Stomach smooth muscle (tissue), 2 donors: ENCODE results near the gene EFNA2.
"Not testable (repeated sequence)": the region's sequence is repeated elsewhere in the genome, so short reads cannot be mapped to it uniquely, and the experiment has no call there.

ENCODE experiments used
- H3K27ac ChIP-seq: one replicate; pipeline ENCODE4 v1.7.0; 2013; ENCODE audit warnings: mild to moderate bottlenecking, low read length, inconsistent platforms
- H3K27me3 ChIP-seq, 2 donors: one replicate each; pipeline ENCODE4 v1.7.0; 2013; ENCODE audit warnings: low read length in 2 of 2; ENCODE audit not compliant: insufficient read depth in 2 of 2, control insufficient read depth in 1 of 2
- H3K36me3 ChIP-seq, 2 donors: one replicate each; pipeline ENCODE4 v1.7.0; 2013; ENCODE audit warnings: low read length in 2 of 2; ENCODE audit not compliant: control insufficient read depth in 2 of 2, insufficient read depth in 2 of 2
- H3K4me1 ChIP-seq: one replicate; pipeline ENCODE4 v1.7.0; 2013; ENCODE audit warnings: low read length; ENCODE audit not compliant: control insufficient read depth, insufficient read depth
- H3K4me3 ChIP-seq, 2 donors: one replicate each; pipeline ENCODE4 v1.7.0; 2013; ENCODE audit warnings: low read length in 2 of 2
- H3K9ac ChIP-seq, 2 donors: one replicate each; pipeline ENCODE4 v1.7.0; 2013; ENCODE audit warnings: low read length in 2 of 2, mild to moderate bottlenecking in 1 of 2
- H3K9me3 ChIP-seq, 2 donors: one replicate each; pipeline ENCODE4 v1.7.0; 2013; ENCODE audit warnings: low read length in 2 of 2; ENCODE audit not compliant: control insufficient read depth in 2 of 2
- donor health status: healthy.
- donor health status: Pancreatic carcinoma.

EFNA2 gene

GRCh38 chr19:1320282-1320650, 34.6 kb downstream of the EFNA2 start:
- not testable (repeated sequence) for H3K27ac ChIP-seq

GRCh38 chr19:1321539-1321938, 35.9 kb downstream of the EFNA2 start:
- H3K4me3 ChIP-seq, result no peak overlapping the region
- H3K36me3 ChIP-seq, result no peaks in the 10 kb centered on the region
- H3K9ac ChIP-seq, result no peak overlapping the region
- H3K27ac ChIP-seq, result no peak overlapping the region
- H3K4me1 ChIP-seq, result peaks cover 8% of the 10 kb centered on the region
- H3K9me3 ChIP-seq, result no peaks in the 10 kb centered on the region
- H3K27me3 ChIP-seq, result peaks cover 19 to 26% of the 10 kb centered on the region in 2 donors

More at GRCh38 chr19:1320282-1320650, 34.6 kb downstream of the EFNA2 start:
- H3K9ac ChIP-seq, H3K4me3 ChIP-seq, H3K36me3 ChIP-seq, H3K9me3 ChIP-seq: not testable (repeated sequence)
- Histone ChIP-seq H3K27me3 (peaks cover 31 to 33% of the 10 kb centered on the region in 2 donors), H3K4me1 (peaks cover 14% of the 10 kb centered on the region)

GRCh38 chr19:1322198-1322981, 36.7 kb downstream of the EFNA2 start:
- H3K36me3 ChIP-seq, result no peaks in the 10 kb centered on the region
- H3K9me3 ChIP-seq, result no peaks in the 10 kb centered on the region
- no peak overlapping the region for H3K4me3 ChIP-seq
- H3K9ac ChIP-seq, result no peak overlapping the region
- H3K27me3 ChIP-seq, result peaks cover 15 to 23% of the 10 kb centered on the region in 2 donors
- no peak overlapping the region for H3K27ac ChIP-seq
- peaks cover 8% of the 10 kb centered on the region for H3K4me1 ChIP-seq

- no peaks in the 10 kb centered on the region for H3K9me3 ChIP-seq
- H3K27ac ChIP-seq, result no peak overlapping the region
- H3K9ac ChIP-seq, result no peak overlapping the region
- peaks cover 8% of the 10 kb centered on the region for H3K4me1 ChIP-seq
- H3K27me3 ChIP-seq, result peaks cover 15 to 18% of the 10 kb centered on the region in 2 donors
- peak overlapping the region in 1 of 2 donors; percentile 60 for H3K4me3 ChIP-seq
- H3K36me3 ChIP-seq, result no peaks in the 10 kb centered on the region
Observed at GRCh38 chr19:1324249-1324805, 38.7 kb downstream of the EFNA2 start.

- peaks cover 15 to 19% of the 10 kb centered on the region in 2 donors for H3K27me3 ChIP-seq
- H3K27ac ChIP-seq, result no peak overlapping the region
- no peaks in the 10 kb centered on the region for H3K9me3 ChIP-seq
- H3K4me1 ChIP-seq, result peaks cover 8% of the 10 kb centered on the region
- H3K36me3 ChIP-seq, result no peaks in the 10 kb centered on the region
- peak overlapping the region; percentile 36 to 38 for H3K9ac ChIP-seq
- H3K4me3 ChIP-seq, result peak overlapping the region; percentile 36 to 60
Observed at GRCh38 chr19:1324806-1325567, 39.3 kb downstream of the EFNA2 start.

- Histone ChIP-seq H3K4me1 (peaks cover 8% of the 10 kb centered on the region), H3K4me3 (peak overlapping the region; percentile 36 to 60), H3K27me3 (peaks cover 18 to 19% of the 10 kb centered on the region in 2 donors), H3K9ac (peak overlapping the region in 1 of 2 donors; percentile 38), H3K27ac (no peak overlapping the region), H3K9me3 (no peaks in the 10 kb centered on the region), H3K36me3 (no peaks in the 10 kb centered on the region)
Observed at GRCh38 chr19:1325568-1326294, 40.1 kb downstream of the EFNA2 start.

GRCh38 chr19:1327125-1327524, 41.5 kb downstream of the EFNA2 start:
- no peak overlapping the region for H3K27ac ChIP-seq

GRCh38 chr19:1332208-1332607, 46.5 kb downstream of the EFNA2 start:
- not testable (repeated sequence) for H3K4me1 ChIP-seq, H3K9ac ChIP-seq, H3K9me3 ChIP-seq, H3K27ac ChIP-seq, H3K27me3 ChIP-seq, H3K4me3 ChIP-seq, H3K36me3 ChIP-seq

More at GRCh38 chr19:1327125-1327524, 41.5 kb downstream of the EFNA2 start:
- H3K4me3 ChIP-seq, result no peak overlapping the region
- H3K4me1 ChIP-seq, result peaks cover 8% of the 10 kb centered on the region
- H3K27me3 ChIP-seq, result peaks cover 13 to 18% of the 10 kb centered on the region in 2 donors
- no peaks in the 10 kb centered on the region for H3K9me3 ChIP-seq
- H3K9ac ChIP-seq, result no peak overlapping the region
- H3K36me3 ChIP-seq, result no peaks in the 10 kb centered on the region

GRCh38 chr19:1336079-1336684, 50.5 kb downstream of the EFNA2 start:
- Histone ChIP-seq H3K4me3 (no peak overlapping the region), H3K9me3 (no peaks in the 10 kb centered on the region), H3K9ac (no peak overlapping the region), H3K27ac (no peak overlapping the region), H3K27me3 (peaks cover 0 to 4% of the 10 kb centered on the region in 2 donors), H3K36me3 (no peaks in the 10 kb centered on the region), H3K4me1 (no peaks in the 10 kb centered on the region)
